HepG2 (cell line): Measurements from ENCODE around the gene SSNA1.

ENCODE experiments used
- KDM1A ChIP-seq: IDR thresholded peaks from 2 replicates; pipeline ENCODE4 v1.6.1; 2016; ENCODE audit warnings: missing compliant biosample characterization
- POLR2A ChIP-seq, 2 experiments: IDR thresholded peaks; 2 replicates each; pipeline ENCODE4 v1.6.1; 2011; ENCODE audit warnings: low read depth in 2 of 2, low read length in 2 of 2, mild to moderate bottlenecking in 1 of 2, moderate library complexity in 1 of 2; ENCODE audit not compliant: insufficient read depth in 1 of 2
- SMARCC2 ChIP-seq: fragments of 450-650 bp; IDR thresholded peaks from 2 replicates; pipeline ENCODE4 v1.6.1; 2017; ENCODE audit warnings: antibody characterized with exemption, mild to moderate bottlenecking
- STAG1 ChIP-seq: sonication (generic); formaldehyde crosslinking; IDR thresholded peaks from 2 replicates; pipeline ENCODE4 v1.4.0; 2020; ENCODE audit warnings: missing genetic modification reagents
- ZFX ChIP-seq: sonication (generic); formaldehyde crosslinking; IDR thresholded peaks from 2 replicates; pipeline ENCODE4 v1.4.0; 2020; ENCODE audit warnings: mild to moderate bottlenecking, low read depth, missing genetic modification reagents, moderate library complexity
- TF ChIP-seq, protein P1 (sequence below): sonication (generic); formaldehyde crosslinking; IDR thresholded peaks from 2 replicates; pipeline ENCODE4 v1.4.0; 2020; ENCODE audit warnings: missing genetic modification reagents
- TF ChIP-seq, protein P2 (sequence below): sonication (generic); formaldehyde crosslinking; IDR thresholded peaks from 2 replicates; pipeline ENCODE4 v1.4.0; 2020; ENCODE audit warnings: missing genetic modification reagents, borderline replicate concordance
- TF ChIP-seq, protein P3 (sequence below): IDR thresholded peaks from 2 replicates; pipeline ENCODE4 v1.6.1; 2012; ENCODE audit warnings: inconsistent platforms

DNA sequence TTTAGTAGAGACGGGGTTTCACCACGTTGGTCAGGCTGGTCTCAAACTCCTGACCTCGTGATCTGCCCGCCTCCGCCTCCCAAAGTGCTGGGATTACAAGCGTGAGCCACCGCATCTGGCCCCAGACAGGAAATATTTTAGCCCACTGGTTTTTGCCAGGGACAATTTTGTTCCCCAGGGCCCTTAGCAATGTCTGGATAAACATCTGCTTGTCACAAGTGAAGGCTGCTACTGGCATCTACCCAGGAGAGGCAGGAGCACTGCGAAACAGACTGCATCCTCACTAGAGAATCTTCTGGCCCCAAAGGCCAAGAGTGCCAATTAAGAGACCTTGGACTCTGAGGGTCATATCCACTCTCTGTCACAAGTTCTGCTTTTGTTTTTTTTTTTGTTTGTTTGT is 14.5 kb downstream of the SSNA1 start:
- TF ChIP-seq, protein P1, sequence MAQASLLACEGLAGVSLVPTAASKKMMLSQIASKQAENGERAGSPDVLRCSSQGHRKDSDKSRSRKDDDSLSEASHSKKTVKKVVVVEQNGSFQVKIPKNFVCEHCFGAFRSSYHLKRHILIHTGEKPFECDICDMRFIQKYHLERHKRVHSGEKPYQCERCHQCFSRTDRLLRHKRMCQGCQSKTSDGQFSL (CRISPR knock-in tag): no peak
- TF ChIP-seq SMARCC2 (no peak), ZFX (CRISPR knock-in tag) (no peak), KDM1A (CRISPR knock-in tag) (no peak), POLR2A (IDR thresholded peaks at IDR 0.05; ENCODE audit: insufficient read depth in 1 of 2, low read depth in 2 of 2, low read length in 2 of 2) (no peak), STAG1 (CRISPR knock-in tag) (no peak)
- TF ChIP-seq, protein P2, sequence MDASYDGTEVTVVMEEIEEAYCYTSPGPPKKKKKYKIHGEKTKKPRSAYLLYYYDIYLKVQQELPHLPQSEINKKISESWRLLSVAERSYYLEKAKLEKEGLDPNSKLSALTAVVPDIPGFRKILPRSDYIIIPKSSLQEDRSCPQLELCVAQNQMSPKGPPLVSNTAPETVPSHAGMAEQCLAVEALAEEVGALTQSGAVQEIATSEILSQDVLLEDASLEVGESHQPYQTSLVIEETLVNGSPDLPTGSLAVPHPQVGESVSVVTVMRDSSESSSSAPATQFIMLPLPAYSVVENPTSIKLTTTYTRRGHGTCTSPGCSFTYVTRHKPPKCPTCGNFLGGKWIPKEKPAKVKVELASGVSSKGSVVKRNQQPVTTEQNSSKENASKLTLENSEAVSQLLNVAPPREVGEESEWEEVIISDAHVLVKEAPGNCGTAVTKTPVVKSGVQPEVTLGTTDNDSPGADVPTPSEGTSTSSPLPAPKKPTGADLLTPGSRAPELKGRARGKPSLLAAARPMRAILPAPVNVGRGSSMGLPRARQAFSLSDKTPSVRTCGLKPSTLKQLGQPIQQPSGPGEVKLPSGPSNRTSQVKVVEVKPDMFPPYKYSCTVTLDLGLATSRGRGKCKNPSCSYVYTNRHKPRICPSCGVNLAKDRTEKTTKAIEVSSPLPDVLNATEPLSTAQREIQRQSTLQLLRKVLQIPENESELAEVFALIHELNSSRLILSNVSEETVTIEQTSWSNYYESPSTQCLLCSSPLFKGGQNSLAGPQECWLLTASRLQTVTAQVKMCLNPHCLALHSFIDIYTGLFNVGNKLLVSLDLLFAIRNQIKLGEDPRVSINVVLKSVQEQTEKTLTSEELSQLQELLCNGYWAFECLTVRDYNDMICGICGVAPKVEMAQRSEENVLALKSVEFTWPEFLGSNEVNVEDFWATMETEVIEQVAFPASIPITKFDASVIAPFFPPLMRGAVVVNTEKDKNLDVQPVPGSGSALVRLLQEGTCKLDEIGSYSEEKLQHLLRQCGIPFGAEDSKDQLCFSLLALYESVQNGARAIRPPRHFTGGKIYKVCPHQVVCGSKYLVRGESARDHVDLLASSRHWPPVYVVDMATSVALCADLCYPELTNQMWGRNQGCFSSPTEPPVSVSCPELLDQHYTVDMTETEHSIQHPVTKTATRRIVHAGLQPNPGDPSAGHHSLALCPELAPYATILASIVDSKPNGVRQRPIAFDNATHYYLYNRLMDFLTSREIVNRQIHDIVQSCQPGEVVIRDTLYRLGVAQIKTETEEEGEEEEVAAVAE: no peak
- TF ChIP-seq, protein P3, sequence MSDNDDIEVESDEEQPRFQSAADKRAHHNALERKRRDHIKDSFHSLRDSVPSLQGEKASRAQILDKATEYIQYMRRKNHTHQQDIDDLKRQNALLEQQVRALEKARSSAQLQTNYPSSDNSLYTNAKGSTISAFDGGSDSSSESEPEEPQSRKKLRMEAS: no peak
